HG03175 (cell line): ENCODE measurements around the gene EEFSEC.

Source experiments
- ATAC-seq: cut with Tn5 transposase; IDR thresholded peaks from one replicate; pipeline ENCODE4 v1.9.1; 2021; ENCODE audit warnings: mild to moderate bottlenecking, moderate library complexity; ENCODE audit not compliant: unreplicated experiment

The EEFSEC gene

DNA sequence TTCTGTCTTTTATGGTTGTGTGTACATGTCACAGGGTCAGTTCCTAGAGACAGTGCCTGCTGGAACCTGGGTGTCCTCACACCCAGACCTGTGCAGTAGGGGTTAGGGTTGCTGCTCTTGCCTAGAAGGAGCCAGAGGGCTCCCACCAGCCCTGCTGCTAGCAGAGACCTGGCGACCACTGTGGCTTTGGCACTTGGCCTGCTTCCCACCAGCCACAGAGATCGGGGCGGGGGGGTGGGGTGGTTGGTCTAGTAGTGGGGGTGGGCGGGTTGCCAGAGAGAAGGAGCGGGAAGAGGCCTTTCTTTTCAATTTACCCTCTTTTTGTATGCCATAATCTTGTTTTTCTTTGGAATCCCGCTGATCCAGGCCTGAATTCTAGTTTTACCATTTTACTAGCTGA lies 29.4 kb downstream of the EEFSEC start:
- no peak for ATAC-seq

DNA sequence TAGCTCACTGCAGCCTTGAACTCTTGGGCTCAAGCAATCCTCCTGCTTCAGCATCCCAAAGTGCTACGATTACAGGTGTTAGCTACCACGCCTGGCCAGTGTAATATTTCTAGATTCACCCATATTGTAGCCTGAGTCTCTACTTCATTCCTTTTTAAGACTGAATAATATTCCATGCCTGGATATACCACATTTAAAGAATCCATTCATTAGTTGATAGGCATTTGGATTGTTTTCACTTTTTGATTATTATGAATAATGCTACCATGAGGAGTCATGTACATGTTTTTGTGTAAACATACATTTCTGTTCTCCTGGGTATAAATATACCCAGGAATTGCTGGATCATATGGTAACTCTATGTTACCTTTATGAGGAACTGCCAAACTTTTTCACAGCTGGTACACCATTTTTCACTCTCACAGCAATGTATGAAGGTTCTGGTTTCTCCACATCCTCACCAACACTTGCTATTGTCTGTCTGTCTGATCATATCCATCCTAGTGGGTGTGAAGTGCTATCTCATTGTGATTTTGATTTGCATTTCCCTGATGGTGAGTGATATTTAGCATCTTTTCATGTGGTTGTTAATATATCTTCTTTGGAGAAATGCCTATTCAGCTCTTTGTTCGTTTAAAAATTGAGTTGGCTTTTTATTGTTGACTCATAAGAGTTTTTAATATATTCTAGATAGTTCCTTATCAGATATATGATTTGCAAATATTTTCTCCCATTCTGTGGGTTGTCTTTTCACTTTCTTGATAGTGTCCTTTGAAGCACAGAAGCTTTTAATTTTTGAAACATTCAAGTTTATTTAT lies 32.6 kb downstream of the EEFSEC start:
- no peak for ATAC-seq

DNA sequence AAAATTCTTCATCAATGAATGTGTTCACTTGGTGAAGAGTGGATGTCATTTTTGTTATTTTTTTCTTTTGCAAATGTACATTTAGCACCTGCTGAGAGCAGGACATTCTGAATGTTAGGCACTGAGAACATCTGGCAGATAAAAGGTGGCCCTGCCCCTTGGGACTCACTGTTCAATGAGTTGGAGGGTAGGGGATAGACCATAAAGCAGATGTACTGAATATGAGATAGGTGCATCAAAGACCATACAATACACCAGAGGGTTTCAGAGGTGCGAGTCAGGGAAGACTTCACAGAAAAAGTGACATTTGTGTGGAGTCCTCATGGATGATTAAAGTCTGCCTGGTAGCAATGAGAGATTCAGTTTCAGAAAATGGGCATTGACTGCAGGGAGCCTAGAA lies 34.2 kb downstream of the EEFSEC start:
- ATAC-seq, result no peak

DNA sequence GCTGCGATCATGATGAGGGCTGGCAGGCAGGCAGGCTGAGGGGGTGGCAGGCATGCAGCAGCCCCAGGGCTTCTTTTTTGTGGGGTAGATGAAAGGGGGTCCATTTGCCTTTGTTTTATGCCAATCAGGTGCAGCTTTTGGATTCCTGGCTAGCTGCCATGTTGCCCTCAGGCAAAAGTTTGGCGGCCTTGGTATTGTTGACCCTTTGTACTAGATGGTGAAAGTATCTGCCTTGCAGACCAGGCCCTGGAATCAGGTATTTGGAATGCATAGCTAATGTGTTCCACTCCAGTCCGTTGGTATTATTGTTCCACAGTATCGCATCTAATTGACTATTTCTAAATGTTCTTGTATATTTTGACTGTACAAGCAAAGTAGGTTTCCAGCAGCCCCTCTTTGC lies 35.0 kb downstream of the EEFSEC start:
- no peak for ATAC-seq

DNA sequence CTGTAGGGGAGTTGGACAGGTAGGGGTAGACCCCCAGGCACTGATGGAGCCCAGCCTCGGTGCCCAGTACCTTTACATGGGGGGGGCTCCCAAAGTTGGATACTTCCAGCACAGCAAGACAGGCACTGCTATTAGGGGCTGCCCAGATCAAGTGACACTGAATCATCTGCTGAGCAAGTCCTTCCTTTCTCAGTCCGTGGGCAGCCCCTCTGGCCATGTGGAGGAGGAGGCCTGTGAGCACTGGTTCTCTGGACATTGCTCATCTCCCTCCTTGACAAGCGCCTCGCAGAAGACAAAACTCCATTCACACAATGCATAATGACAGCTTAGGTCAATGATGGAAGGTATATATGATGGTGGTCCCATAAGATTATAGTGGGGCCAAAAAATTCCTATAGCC lies 35.7 kb downstream of the EEFSEC start:
- ATAC-seq, result no peak

DNA sequence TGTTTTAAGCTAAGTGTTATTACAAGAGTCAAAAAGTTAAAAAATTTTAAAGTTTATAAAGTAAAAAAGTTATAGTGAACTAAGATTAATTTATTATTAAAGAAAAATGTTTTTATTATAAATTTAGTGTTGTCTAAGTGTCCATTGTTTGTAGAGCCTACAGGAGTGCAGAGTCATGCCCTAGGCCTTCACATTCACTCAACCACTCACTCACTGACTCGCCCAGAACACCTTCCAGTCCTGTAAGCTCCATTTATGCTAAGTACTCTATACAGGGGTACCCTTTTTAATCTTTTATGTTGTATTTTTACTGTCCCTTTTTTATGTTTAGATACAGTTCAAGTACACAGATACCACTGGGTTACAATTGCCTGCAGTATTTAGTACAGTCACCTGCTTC lies 37.2 kb downstream of the EEFSEC start:
- ATAC-seq, result no peak

DNA sequence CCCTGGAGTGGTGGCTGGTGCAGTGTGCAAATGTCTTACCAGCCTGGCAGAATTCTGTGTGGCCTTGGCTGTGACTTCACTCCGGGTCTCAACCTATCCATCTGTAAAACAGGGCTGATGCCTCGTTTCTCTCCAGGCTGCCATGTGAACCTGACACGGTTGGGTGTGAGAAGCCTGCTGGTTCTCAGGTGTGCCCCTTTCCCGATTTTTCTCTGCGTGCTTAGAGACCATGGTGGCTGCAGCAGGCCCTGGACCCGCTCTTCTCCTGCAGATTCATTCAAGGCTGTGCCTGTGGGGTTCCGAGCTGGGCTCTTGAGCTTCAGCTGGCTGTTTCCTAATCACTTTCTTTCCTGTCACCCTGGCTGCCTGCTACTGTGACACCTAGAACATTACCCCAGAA lies 38.9 kb downstream of the EEFSEC start:
- no peak for ATAC-seq

DNA sequence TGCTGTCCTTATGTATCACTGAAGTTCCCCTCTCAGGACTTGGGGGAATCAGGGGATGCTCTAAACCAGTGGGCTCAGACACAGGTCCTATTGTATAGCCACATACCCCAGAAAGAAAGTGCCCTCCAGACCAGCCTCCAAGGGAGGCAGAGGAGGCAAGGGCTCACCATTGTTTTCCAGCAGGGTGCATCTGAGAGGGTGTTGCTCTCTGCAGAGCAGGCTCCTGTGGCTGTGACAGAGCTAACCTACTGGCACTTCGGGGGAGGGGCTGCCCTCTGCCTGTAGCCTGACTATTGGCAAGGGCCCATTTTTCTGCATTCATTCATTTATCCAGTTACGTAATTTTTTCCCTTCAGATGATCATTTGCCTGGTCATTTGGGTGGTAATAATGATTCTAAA lies 39.9 kb downstream of the EEFSEC start:
- ATAC-seq, result no peak

DNA sequence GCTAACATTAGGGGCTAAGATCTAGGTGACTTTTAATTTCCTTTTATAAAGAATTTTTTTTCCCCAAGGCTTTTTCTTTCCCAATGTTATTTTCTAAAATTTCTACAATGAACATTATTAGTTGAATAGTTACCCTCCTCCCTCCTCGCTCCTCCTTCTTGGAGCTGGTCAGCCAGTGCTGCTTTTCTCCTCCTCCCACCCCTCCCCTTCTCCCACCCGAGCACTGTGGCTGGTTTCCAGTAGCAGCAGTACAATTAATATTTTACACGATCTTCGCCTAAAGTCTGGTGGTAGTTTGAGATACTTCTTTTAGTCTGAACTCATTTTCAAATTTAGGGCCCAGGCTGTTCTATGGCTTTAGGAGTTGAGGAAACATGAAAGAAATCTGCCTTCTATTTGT lies 41.6 kb downstream of the EEFSEC start:
- no peak for ATAC-seq

DNA sequence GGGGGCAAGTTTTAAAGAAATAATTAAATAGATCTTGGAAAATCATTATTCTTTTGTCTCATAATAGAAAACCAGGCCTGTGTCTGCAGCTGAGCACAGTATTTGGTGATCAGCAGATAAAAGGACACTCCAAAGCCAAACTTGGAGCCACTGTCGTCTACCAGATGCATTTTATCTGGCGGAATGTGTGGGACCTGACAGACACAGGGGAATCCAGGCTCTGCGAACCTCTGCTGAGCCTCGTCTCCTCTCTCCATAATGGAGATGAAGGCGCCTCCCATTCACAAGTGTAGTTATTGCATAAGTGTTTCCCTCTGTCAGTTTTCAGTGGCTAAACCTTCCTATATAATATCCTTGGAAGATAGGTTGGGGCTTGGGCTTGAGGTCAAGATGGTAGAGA lies 42.1 kb downstream of the EEFSEC start:
- no peak for ATAC-seq

DNA sequence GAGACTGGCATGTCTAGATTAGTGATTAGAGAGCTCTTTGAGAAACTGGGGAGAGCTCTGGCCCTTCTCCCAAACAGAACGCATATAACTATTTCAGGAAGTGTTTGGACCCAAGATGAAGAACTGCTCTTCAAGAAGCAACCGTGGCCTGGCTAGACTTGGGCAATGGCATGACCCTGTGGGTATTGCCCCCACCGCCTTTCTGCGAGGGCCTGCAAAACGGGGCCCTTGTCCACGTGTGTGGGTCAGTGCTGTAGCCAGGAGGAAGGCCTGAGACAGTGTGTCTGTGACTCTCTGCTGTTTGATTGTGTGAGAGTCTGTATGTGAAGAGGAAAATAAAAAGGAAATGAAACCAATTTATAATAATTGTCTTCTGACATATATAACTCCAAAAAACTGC lies 42.5 kb downstream of the EEFSEC start:
- no peak for ATAC-seq

DNA sequence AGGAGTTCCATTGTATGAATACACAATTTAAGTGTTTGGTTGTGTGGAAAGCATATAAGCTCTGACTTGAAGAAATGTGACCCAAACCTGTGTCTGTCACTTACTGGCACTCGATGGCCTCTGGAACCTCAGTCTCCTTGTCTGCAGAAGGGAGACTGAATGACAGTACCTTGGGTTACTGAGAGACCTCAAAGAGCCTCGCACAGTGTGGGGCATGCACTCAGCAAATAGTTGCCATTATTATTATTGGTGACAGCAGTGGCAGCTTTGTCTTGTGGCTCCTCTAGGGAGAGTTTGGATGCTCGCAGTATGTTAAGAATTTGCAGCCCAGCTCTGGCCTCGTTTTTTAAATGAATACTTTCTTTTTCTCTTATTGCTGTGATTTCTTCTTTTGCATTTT lies 43.4 kb downstream of the EEFSEC start:
- no peak for ATAC-seq

DNA sequence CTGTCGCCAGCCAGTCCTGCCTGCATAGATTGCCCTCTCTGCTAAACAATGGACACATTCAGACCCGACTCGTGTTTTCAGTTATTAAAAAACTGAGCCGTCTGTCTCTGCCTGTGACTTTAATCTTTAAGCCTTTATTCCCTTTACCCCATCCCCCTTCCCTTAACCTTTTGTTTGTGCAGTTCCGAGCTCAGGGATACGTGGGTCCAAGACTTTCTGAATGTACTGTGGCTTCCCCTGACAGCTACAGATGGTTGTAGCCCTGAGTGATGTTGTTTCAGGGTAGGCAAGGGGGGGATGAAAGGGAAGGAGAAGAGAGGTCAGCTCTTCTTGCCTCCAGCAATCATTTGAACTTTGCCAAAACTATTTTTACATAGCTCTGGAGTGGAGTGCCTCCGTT lies 44.6 kb downstream of the EEFSEC start:
- ATAC-seq, result no peak

DNA sequence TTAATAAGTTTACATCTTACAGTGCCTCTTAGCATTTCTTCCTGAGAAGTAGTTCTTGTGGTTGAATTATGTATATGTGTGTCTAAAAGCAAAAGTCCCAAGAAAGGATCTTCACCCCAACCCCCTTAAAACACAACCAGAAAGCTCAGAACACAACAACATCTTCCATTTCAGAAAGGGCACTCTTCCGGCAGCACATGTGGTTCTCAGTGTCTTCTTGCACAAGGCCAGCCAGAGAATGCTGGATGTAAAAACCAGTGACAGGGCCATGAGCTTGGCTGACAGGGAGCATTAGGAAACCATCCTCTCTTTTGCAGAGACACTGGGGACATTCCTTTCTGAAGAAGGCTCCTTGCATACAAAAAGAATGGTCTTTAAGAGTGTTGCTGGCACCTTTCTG lies 45.0 kb downstream of the EEFSEC start:
- no peak for ATAC-seq

DNA sequence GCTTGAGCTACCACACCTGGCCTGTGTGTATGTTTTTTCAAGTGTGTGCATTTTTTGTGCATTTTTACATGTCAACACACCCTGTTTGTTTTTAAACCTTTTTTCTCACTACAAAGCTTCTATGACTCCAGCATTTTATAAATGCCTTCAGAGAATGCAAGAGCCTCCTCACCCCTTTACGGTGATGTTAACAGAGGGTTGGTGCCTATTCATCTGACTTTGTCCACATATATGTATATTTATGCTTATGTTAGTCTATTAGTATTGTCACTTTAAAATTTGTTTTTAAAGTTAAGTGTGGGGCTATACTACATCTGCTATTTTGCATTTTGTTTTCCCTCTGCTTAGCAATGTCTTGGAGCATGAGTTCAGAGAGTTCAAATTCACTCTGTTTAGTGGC lies 45.8 kb downstream of the EEFSEC start:
- no peak for ATAC-seq

DNA sequence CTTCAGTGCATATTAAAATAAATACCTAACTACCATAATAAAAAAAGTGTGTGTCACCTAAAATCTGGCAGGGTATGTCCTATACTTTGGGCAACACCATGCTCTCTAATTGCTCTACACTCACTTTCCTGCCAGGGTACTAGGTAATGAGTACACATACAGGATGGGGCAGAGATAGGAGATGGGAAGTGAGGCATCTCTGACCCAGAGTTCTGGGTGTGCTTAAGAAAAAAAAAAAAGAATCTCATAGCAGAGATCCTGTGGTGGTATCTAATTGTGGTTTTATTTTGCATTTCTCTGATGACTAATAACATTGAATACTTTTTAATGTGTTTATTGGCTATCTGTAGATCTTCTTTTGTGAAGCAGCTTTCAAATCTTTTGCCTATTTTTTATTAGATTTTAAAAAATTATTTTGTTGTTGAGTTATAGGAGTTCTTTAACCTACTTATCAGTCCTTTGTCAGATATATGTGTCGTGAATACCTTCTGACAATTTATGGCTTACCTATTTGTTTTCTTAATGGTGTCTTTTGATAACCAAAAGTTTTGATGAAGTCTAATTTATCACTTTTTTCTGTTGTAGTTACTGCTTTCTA lies 48.0 kb downstream of the EEFSEC start:
- no peak for ATAC-seq

DNA sequence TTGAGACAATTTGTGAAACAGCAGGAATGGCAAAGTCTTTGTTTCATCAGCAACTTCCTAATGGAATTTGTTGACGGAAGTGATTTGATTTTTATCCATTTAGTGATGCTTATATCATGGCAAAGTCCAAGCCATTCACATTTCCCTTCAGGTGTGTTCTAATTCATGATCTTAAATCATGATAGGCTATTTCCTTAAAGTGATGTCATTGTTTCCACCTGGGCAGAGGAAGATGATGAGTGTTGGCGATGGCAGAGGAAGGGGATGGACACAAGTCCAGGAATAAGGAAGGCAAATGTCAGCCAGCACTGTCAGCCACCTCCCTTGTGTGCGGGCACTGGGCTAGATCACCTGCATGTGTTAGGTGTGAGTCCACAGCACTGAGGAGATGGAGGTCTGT lies 49.9 kb downstream of the EEFSEC start:
- ATAC-seq, result no peak

DNA sequence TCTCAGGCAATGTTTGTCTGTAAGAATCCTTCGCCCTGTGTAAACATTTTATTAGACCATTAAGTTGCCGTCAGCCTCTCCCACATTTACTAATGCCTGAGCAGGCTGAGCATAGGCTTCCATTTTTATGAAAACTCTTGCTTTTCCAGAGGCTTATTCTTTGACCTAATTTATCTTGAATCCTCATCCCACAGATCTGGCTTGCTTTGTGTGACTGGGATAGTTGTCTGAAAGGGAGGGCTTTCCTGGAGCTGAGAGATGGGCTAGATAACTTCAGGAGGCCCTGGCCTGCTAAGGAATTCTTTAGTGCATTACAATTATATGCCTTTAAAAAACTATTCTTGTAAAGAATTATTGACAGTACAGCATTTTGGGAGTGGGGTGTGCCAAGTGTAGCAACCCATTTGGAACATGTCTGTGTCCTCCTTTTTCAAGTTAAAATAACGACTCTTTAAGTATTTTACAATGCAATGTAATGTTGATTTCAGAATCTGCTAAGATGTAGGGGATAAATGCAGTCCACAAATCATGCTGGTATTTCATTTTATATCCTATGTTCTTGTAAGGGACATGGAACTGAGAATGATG lies 52.4 kb downstream of the EEFSEC start:
- ATAC-seq, result no peak

DNA sequence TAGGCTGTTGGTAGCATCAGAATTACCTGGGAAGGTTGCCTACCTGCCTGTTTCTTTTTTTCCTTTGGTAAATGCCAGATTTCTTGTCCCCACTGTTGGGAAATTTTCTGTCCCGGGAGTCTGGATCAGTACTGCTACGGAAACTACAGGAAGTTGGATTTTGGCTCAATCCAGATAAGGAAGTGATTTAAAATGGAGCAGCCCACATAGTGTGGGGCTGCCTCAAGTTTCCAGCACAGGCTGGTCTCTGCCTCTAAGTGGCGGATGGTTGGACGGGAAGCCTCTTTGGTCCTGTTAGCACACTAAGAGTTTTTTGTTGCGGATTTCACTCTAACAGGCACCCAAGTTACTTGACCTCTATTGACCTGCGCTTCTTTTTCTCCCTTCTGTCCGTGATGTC lies 54.7 kb downstream of the EEFSEC start:
- ATAC-seq, result no peak

DNA sequence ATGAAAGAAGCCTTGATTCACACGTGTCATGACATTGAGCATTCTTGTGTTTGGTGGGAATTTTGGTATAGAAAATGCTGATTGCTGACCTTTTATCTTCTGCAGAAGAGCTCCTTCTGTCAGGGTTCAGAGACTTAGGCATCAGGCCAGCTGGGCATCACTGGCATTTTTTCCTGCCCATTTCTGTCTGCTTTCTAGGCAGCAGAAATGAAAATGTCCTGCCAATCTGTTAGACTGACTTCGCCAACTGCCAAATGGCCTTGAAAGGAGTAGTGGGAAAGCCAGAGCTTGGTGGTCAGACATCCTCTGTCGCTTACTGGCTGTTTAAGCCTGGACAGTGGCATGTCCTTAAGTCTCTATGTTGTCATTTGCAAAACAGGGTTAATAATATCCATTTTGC lies 57.4 kb downstream of the EEFSEC start:
- ATAC-seq, result no peak

DNA sequence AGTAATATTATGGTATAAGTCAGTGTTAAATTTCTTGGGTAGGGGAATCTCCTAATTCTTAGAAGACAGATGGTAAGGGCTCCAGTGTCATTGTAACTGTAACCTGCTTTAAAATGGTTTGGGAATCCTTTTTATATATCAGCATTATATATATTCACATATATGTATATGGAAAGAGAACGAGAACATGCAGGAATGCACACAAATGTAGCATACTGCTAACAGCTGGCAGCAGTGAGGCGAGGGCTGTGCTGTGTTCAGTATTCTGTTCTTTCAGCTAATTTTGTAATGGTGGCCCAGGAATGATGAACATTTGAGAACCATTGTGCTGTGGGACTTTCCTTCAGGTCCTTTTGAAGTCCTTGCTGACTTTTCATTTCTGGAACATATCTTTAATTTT lies 60.8 kb downstream of the EEFSEC start:
- no peak for ATAC-seq

DNA sequence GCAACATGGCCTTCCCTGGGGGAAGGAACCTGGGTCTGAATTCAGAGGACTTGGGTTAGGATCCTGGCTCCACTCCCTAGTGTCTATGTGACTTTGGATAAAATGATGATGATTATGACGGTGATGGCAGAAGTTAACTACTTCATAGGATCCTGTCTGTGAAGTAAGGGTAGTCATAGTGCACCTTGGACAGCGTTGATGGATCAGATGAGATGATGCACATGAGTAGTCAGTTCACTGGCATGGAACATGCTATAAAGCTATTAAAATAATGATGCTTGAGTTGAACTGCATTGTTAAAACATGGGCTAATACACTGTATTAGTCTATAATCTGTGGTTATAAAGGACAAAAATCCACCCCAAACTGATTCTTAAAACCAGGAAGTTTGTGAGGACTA lies 62.0 kb downstream of the EEFSEC start:
- ATAC-seq, result no peak
